ENCODE results near the gene GNAI1.

Gene GNAI1

GRCh38 chr7:80135309-80136104 lies 876 bp downstream of the GNAI1 start:
- no peaks in the 10 kb centered on the region for H3K36me3 ChIP-seq (ENCODE audit: insufficient read depth, low read length)
- DNase-seq (ENCODE audit: low read depth, low spot score), result no peak
- H3K27ac ChIP-seq, result no peak overlapping the region
- no peaks in the 10 kb centered on the region for H3K9me3 ChIP-seq (ENCODE audit: low read depth, low read length)
- TF ChIP-seq EZH2 (IDR thresholded peaks at IDR 0.05) (no peak), FOXP2 (optimal IDR thresholded peaks at IDR 0.05; ENCODE audit: control extremely low read depth, extremely low read length, insufficient read depth) (no peak), POLR2AphosphoS5 (IDR thresholded peaks at IDR 0.05; ENCODE audit: borderline replicate concordance, low read depth, low read length) (no peak)
- H3K9ac ChIP-seq (ENCODE audit: insufficient read length), result peak overlapping the region; percentile 73
- H3K4me3 ChIP-seq, result peak overlapping the region; percentile 84

GRCh38 chr7:80136261-80137055 lies 1.8 kb downstream of the GNAI1 start:
- Histone ChIP-seq H3K9me3 (ENCODE audit: low read depth, low read length) (no peaks in the 10 kb centered on the region), H3K4me3 (peak overlapping the region; percentile 84), H3K9ac (ENCODE audit: insufficient read length) (peak overlapping the region; percentile 73), H3K36me3 (ENCODE audit: insufficient read depth, low read length) (no peaks in the 10 kb centered on the region), H3K27ac (no peak overlapping the region)
- TF ChIP-seq FOXP2 (optimal IDR thresholded peaks at IDR 0.05; ENCODE audit: control extremely low read depth, extremely low read length, insufficient read depth) (no peak), POLR2AphosphoS5 (IDR thresholded peaks at IDR 0.05; ENCODE audit: borderline replicate concordance, low read depth, low read length) (no peak), EZH2 (IDR thresholded peaks at IDR 0.05) (no peak)
- no peak for DNase-seq (ENCODE audit: low read depth, low spot score)

- no peak for TF ChIP-seq FOXP2 (optimal IDR thresholded peaks at IDR 0.05; ENCODE audit: control extremely low read depth, extremely low read length, insufficient read depth)
- TF ChIP-seq EZH2 (IDR thresholded peaks at IDR 0.05), result no peak
- TF ChIP-seq POLR2AphosphoS5 (IDR thresholded peaks at IDR 0.05; ENCODE audit: borderline replicate concordance, low read depth, low read length), result no peak
- no peak overlapping the region for H3K27ac ChIP-seq
- no peak overlapping the region for H3K9ac ChIP-seq (ENCODE audit: insufficient read length)
- H3K4me3 ChIP-seq, result no peak overlapping the region
- H3K9me3 ChIP-seq (ENCODE audit: low read depth, low read length), result no peaks in the 10 kb centered on the region
- H3K36me3 ChIP-seq (ENCODE audit: insufficient read depth, low read length), result no peaks in the 10 kb centered on the region
- no peak for DNase-seq (ENCODE audit: low read depth, low spot score)
Measured at GRCh38 chr7:80137410-80137809, 2.8 kb downstream of the GNAI1 start.

GRCh38 chr7:80139236-80139635 lies 4.6 kb downstream of the GNAI1 start:
- peak overlapping the region; percentile 2; the same call in 1 of the 2 replicates for H3K4me3 ChIP-seq
- no peak overlapping the region for H3K9ac ChIP-seq (ENCODE audit: insufficient read length)
- no peaks in the 10 kb centered on the region for H3K36me3 ChIP-seq (ENCODE audit: insufficient read depth, low read length)
- TF ChIP-seq FOXP2 (optimal IDR thresholded peaks at IDR 0.05; ENCODE audit: control extremely low read depth, extremely low read length, insufficient read depth) (no peak), EZH2 (IDR thresholded peaks at IDR 0.05) (no peak), POLR2AphosphoS5 (IDR thresholded peaks at IDR 0.05; ENCODE audit: borderline replicate concordance, low read depth, low read length) (no peak)
- H3K9me3 ChIP-seq (ENCODE audit: low read depth, low read length), result no peaks in the 10 kb centered on the region
- DNase-seq (ENCODE audit: low read depth, low spot score), result peak; percentile 67
- H3K27ac ChIP-seq, result peak overlapping the region; percentile 78

GRCh38 chr7:80140388-80140787 lies 5.8 kb downstream of the GNAI1 start:
- no peak overlapping the region for H3K27ac ChIP-seq
- no peak for DNase-seq (ENCODE audit: low read depth, low spot score)

GRCh38 chr7:80141376-80141775 lies 6.7 kb downstream of the GNAI1 start:
- DNase-seq (ENCODE audit: low read depth, low spot score), result no peak
- H3K36me3 ChIP-seq (ENCODE audit: insufficient read depth, low read length), result no peaks in the 10 kb centered on the region
- no peak for TF ChIP-seq POLR2AphosphoS5 (IDR thresholded peaks at IDR 0.05; ENCODE audit: borderline replicate concordance, low read depth, low read length)
- TF ChIP-seq FOXP2 (optimal IDR thresholded peaks at IDR 0.05; ENCODE audit: control extremely low read depth, extremely low read length, insufficient read depth), result no peak
- no peak for TF ChIP-seq EZH2 (IDR thresholded peaks at IDR 0.05)
- H3K27ac ChIP-seq, result no peak overlapping the region
- no peaks in the 10 kb centered on the region for H3K9me3 ChIP-seq (ENCODE audit: low read depth, low read length)
- no peak overlapping the region for H3K9ac ChIP-seq (ENCODE audit: insufficient read length)
- no peak overlapping the region for H3K4me3 ChIP-seq

More at GRCh38 chr7:80140388-80140787, 5.8 kb downstream of the GNAI1 start:
- Histone ChIP-seq H3K9me3 (ENCODE audit: low read depth, low read length) (no peaks in the 10 kb centered on the region), H3K36me3 (ENCODE audit: insufficient read depth, low read length) (no peaks in the 10 kb centered on the region), H3K9ac (ENCODE audit: insufficient read length) (no peak overlapping the region), H3K4me3 (no peak overlapping the region)
- TF ChIP-seq EZH2 (IDR thresholded peaks at IDR 0.05) (no peak), POLR2AphosphoS5 (IDR thresholded peaks at IDR 0.05; ENCODE audit: borderline replicate concordance, low read depth, low read length) (no peak), FOXP2 (optimal IDR thresholded peaks at IDR 0.05; ENCODE audit: control extremely low read depth, extremely low read length, insufficient read depth) (no peak)

- no peak overlapping the region for H3K9ac ChIP-seq (ENCODE audit: insufficient read length)
- no peak overlapping the region for H3K4me3 ChIP-seq
- no peaks in the 10 kb centered on the region for H3K36me3 ChIP-seq (ENCODE audit: insufficient read depth, low read length)
- no peak for DNase-seq (ENCODE audit: low read depth, low spot score)
- no peak for TF ChIP-seq EZH2 (IDR thresholded peaks at IDR 0.05)
- TF ChIP-seq FOXP2 (optimal IDR thresholded peaks at IDR 0.05; ENCODE audit: control extremely low read depth, extremely low read length, insufficient read depth), result no peak
- TF ChIP-seq POLR2AphosphoS5 (IDR thresholded peaks at IDR 0.05; ENCODE audit: borderline replicate concordance, low read depth, low read length), result no peak
- no peak overlapping the region for H3K27ac ChIP-seq
- no peaks in the 10 kb centered on the region for H3K9me3 ChIP-seq (ENCODE audit: low read depth, low read length)
Measured at GRCh38 chr7:80142853-80143580, 8.4 kb downstream of the GNAI1 start.
